Gastrocnemius medialis (tissue), 4 donors: ENCODE measurements around the gene LRSAM1. TPM values are rescaled to one million over a fixed set of nuclear protein-coding genes. Genes with fewer than 3 reads are reported as not detected.

Experiments used
- ATAC-seq, 2 donors: fragments of 150-250 bp; one replicate each; pipeline ENCODE4 v1.9.1; 2016
- DNase-seq, 2 donors: peaks; one replicate each; pipeline ENCODE4 v3.0.0-alpha.2; 2019
- H3K27ac ChIP-seq, 4 donors: fragments of 200-600 bp; sonication (generic); 1 replicate in 1 of 4; 2 replicates in 3 of 4; pipeline ENCODE4 v1.5.1; 2016 to 2018; ENCODE audit warnings: mild to moderate bottlenecking in 2 of 4, moderate library complexity in 1 of 4
- H3K27me3 ChIP-seq, 3 donors: fragments of 200-600 bp; sonication (generic) in 2 of 3; 1 replicate in 1 of 3; 2 replicates in 2 of 3; pipeline versions ENCODE4 v1.5.1 to v1.6.0; 2016 to 2019; ENCODE audit warnings: mild to moderate bottlenecking in 1 of 3, moderate library complexity in 1 of 3
- H3K36me3 ChIP-seq, 2 donors: fragments of 200-600 bp; sonication (generic) in 1 of 2; one replicate each; pipeline ENCODE4 v1.5.1; 2017 to 2018
- H3K4me1 ChIP-seq, 2 donors: fragments of 200-600 bp; sonication (generic) in 1 of 2; one replicate each; pipeline ENCODE4 v1.5.1; 2016 to 2017; ENCODE audit warnings: mild to moderate bottlenecking in 2 of 2
- H3K4me3 ChIP-seq, 4 donors: fragments of 200-600 bp; sonication (generic) in 3 of 4; 1 replicate in 1 of 4; 2 replicates in 3 of 4; pipeline ENCODE4 v1.5.1; 2016 to 2019; ENCODE audit warnings: mild to moderate bottlenecking in 2 of 4
- H3K9me3 ChIP-seq, 3 donors: fragments of 200-600 bp; sonication (generic) in 2 of 3; 1 replicate in 1 of 3; 2 replicates in 2 of 3; pipeline ENCODE4 v1.5.1; 2016 to 2019
- CTCF ChIP-seq, 5 experiments: fragments of 450-650 bp in 3 of 5; fragments of 200-600 bp in 2 of 5; sonication (generic) in 2 of 5; IDR thresholded peaks in 4 of 5; conservative IDR thresholded peaks in 1 of 5; 1 replicate in 4 of 5; 2 replicates in 1 of 5; pipeline ENCODE4 v1.5.1; 2016 to 2019; ENCODE audit warnings: antibody characterized with exemption in 5 of 5, mild to moderate bottlenecking in 3 of 5, moderate library complexity in 3 of 5
- POLR2A ChIP-seq, 2 donors: fragments of 450-650 bp; IDR thresholded peaks; one replicate each; pipeline ENCODE4 v1.6.1; 2017; ENCODE audit warnings: antibody characterized with exemption in 2 of 2, mild to moderate bottlenecking in 2 of 2, moderate library complexity in 2 of 2
- in situ Hi-C, 4 donors: fragments of 200-750 bp; cut with MboI; loops; one replicate each; pipeline versions ENCODE4 v1.15.0 to v1.8.0; 2017; ENCODE audit warnings: low sequenced_read_pairs in 4 of 4
- intact Hi-C: fragments of 100-400 bp; cut with DNase I; formaldehyde crosslinking; loops from one replicate; pipeline ENCODE4 v1.15.1; 2023; ENCODE audit warnings: low total_unique reads
- total RNA-seq, 4 donors: library from RNA; depleted of rRNA; stranded (reverse); fragments of >200 nt; gene quantifications; one replicate each; pipeline versions ENCODE4 v1.1.0 to v1.2.3, GENCODE V29; 2016

LRSAM1 gene
- total RNA-seq, 4 donors from 2014 or later, result 10.2 to 17.3 (median 16.1) TPM

- no peak for DNase-seq
- peak in 1 of 2 donors; percentile 3 for ATAC-seq
- in situ Hi-C loops, result loop anchor here in 1 of 4 donors (25.0 kb wide), 1 partner anchor 486 kb away; no protein-coding TSS in a partner anchor
- Histone ChIP-seq H3K9me3 (no peaks in the 10 kb centered on the region), H3K27me3 (no peaks in the 10 kb centered on the region), H3K36me3 (peaks cover 0 to 1% of the 10 kb centered on the region in 2 donors), H3K4me1 (peaks cover 34 to 36% of the 10 kb centered on the region in 2 donors), H3K4me3 (peak overlapping the region; percentile 84 to 98 (median 92)), H3K27ac (peak overlapping the region; percentile 91 to 97 (median 95))
- intact Hi-C loops, result no loop called here
- TF ChIP-seq POLR2A (IDR thresholded peaks at IDR 0.05) (no peak), CTCF (IDR thresholded peaks at IDR 0.05 in 4 of 5, conservative IDR thresholded peaks at IDR 0.05 in 1 of 5) (no peak)
These were observed 27.8 kb upstream of the LRSAM1 start for GRCh38 chr9:127423476-127423933.

- H3K27me3 ChIP-seq, result no peaks in the 10 kb centered on the region
- peak within 1 kb of the TSS; percentile 91 to 97 (median 95) for H3K27ac ChIP-seq
- no peaks in the 10 kb centered on the region for H3K9me3 ChIP-seq
- TF ChIP-seq CTCF (IDR thresholded peaks at IDR 0.05 in 4 of 5, conservative IDR thresholded peaks at IDR 0.05 in 1 of 5), result no peak
- peak; percentile 71 to 79 for TF ChIP-seq POLR2A (IDR thresholded peaks at IDR 0.05)
- in situ Hi-C loops, result loop anchor here in 1 of 4 donors (25.0 kb wide), 1 partner anchor 487 kb away; no protein-coding TSS in a partner anchor
- H3K4me3 ChIP-seq, result peak within 1 kb of the TSS; percentile 84 to 98 (median 92)
- intact Hi-C loops, result loop anchor here (1.0 kb wide), 3 partner anchors 27 to 200 kb away; partner anchors contain the start of genes LRSAM1 and RPL12
- peaks cover 0 to 7% of the 10 kb centered on the region in 2 donors for H3K36me3 ChIP-seq
- ATAC-seq, result peak; percentile 92 to 94
- DNase-seq, result peak; percentile 85 to 93
- H3K4me1 ChIP-seq, result peaks cover 34 to 36% of the 10 kb centered on the region in 2 donors
These were observed 27.2 kb upstream of the LRSAM1 start, which contains the start of gene ZNF79 for GRCh38 chr9:127423934-127424675. ZNF79 (plus strand) TSS chr9:127424382; CDS start chr9:127424788, 406 bp downstream.

DNA sequence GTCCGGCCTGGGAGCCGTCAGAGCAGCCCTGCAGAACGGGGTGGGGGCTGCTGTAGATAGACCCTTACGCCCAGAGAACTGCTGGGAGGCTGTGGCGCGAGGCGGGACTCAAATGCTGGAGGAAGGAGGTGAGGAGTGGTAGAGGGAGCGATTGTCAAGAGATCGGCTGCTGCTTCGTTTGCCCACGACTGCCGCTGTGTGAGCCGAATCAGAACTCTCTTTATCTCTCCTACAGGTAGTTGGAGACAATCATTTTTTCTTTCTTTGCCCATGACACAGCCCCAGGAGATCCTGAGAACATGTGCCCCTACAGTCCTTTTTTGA is 26.7 kb upstream of the LRSAM1 start:
- DNase-seq, result peak in 1 of 2 donors; percentile 14
- Histone ChIP-seq H3K4me3 (peak overlapping the region; percentile 84 to 98 (median 92)), H3K4me1 (peaks cover 34 to 36% of the 10 kb centered on the region in 2 donors), H3K36me3 (peaks cover 0 to 13% of the 10 kb centered on the region in 2 donors), H3K9me3 (no peaks in the 10 kb centered on the region), H3K27me3 (no peaks in the 10 kb centered on the region), H3K27ac (peak overlapping the region; percentile 91 to 97 (median 95))
- TF ChIP-seq CTCF (IDR thresholded peaks at IDR 0.05 in 4 of 5, conservative IDR thresholded peaks at IDR 0.05 in 1 of 5), result no peak
- TF ChIP-seq POLR2A (IDR thresholded peaks at IDR 0.05), result no peak
- peak; percentile 55 to 56 for ATAC-seq
- in situ Hi-C loops (loop anchor here in 1 of 4 donors (25.0 kb wide), 1 partner anchor 487 kb away; no protein-coding TSS in a partner anchor), intact Hi-C loops (loop anchor here (1.0 kb wide), 3 partner anchors 27 to 200 kb away; partner anchors contain the start of genes LRSAM1 and RPL12)

DNA sequence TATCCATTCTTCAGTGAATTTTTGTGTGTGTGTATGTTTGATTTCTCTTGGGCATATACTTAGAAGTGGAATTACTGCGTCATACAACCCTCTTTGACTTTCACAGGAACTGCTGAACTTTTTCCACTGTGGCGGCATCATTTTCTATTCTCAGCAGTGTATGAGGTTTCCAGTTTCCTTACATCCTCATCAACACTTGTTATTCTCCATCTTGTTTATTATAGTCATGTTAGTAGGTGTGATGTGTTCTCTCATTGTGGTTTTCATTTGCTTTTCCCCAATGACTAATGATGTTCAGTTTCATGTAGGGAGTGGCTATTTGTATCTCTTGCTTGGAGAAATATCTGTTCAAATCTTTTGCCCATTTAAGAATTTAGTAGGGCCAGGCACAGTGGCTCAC is 24.6 kb upstream of the LRSAM1 start:
- Histone ChIP-seq H3K27me3 (no peaks in the 10 kb centered on the region), H3K4me3 (no peak overlapping the region), H3K27ac (peak overlapping the region in 3 of 4 donors; percentile 91 to 96 (median 94)), H3K9me3 (no peaks in the 10 kb centered on the region), H3K4me1 (peaks cover 33 to 34% of the 10 kb centered on the region in 2 donors), H3K36me3 (peaks cover 0 to 26% of the 10 kb centered on the region in 2 donors)
- no peak for ATAC-seq
- TF ChIP-seq CTCF (IDR thresholded peaks at IDR 0.05 in 4 of 5, conservative IDR thresholded peaks at IDR 0.05 in 1 of 5), result no peak
- intact Hi-C loops, result no loop called here
- no peak for DNase-seq
- in situ Hi-C loops, result no loop called here
